ENCODE measurements around the gene SLC36A4. TPM values are rescaled to one million over a fixed set of nuclear protein-coding genes. Genes with fewer than 3 reads are reported as not detected.
"Not testable (repeated sequence)": the region's sequence is repeated elsewhere in the genome, so short reads cannot be mapped to it uniquely, and the experiment has no call there.

Gene SLC36A4
- 10 to 100 TPM; 10.9 to 13.4 (median 11.2) TPM for total RNA-seq

DNA sequence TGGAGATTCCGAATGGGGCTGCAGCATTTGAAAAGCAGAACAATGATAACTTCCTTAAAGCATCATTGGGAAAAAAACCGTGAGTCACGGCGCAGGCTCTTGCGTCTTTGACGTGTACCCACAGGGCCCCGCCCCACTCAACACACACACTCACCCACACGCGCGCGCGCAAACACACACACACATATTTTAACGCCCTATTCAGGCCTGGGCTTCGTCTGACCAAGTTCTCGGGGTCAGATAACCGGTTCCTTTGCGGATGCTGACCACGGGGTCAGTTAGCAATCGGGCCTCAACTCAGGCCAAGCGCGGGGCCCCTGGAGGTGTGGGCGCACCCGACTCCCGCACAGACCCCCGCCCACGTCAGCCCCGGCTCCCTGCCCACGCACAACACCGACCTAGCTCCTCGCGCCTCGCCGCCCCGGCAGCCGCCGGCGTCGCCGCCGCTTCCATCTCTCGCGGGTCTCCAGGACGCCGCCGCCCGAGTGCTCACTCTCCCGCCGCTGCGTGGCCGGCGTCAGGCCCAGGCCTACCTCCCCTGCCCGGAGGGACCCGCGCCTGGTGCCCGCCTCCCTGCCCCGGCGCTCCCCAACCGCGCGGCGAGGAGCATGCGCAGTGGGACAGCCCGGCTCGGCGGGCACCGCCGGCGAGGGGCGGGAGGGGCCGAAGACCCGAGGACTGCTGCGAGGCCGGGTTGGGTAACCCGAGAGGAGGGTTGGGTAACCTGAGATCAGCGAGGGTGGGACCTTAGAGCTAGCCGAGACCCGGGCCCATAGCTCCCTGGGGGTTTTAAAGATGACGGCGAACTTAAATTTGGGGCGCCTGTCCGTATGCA, at the start of gene SLC36A4:
Gene SLC36A4 (minus strand): TSS at position 612 of the 835 bp plus-strand sequence. CDS start 159 bp downstream, at position 453.
- Mint-ChIP-seq H3K4me1 (ENCODE audit: low read depth) (peaks cover 21% of the 10 kb centered on the region), H3K36me3 (ENCODE audit: insufficient read depth) (peaks cover 2% of the 10 kb centered on the region), H3K9me3 (no peaks in the 10 kb centered on the region), H3K4me3 (peak within 1 kb of the TSS; percentile 89), H3K27me3 (ENCODE audit: low read depth) (peaks cover 5% of the 10 kb centered on the region)
- peak; percentile 85 for DNase-seq
- ATAC-seq: peak; percentile 94 to 97

DNA sequence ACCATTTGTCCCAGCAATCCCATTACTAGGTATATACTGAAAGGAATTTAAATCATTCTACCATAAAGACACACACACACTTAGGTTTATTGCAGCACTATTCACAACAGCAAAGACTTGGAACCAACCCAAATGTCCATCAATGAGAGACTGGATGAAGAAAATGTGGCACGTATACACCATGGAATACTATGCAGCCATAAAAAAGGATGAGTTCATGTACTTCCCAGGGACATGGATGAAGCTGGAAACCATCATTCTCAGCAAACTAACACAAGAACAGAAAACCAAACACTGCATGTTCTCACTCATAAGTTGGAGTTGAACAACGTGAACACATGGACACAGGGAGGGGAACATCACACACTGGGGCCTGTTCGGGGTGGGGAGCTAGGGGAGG, 49.0 kb upstream of the SLC36A4 start:
- H3K4me3 Mint-ChIP-seq; H3K36me3 Mint-ChIP-seq (ENCODE audit: insufficient read depth); DNase-seq; H3K4me1 Mint-ChIP-seq (ENCODE audit: low read depth); H3K9me3 Mint-ChIP-seq; ATAC-seq: not testable (repeated sequence)
- peaks cover 10% of the 10 kb centered on the region for H3K27me3 Mint-ChIP-seq (ENCODE audit: low read depth)

DNA sequence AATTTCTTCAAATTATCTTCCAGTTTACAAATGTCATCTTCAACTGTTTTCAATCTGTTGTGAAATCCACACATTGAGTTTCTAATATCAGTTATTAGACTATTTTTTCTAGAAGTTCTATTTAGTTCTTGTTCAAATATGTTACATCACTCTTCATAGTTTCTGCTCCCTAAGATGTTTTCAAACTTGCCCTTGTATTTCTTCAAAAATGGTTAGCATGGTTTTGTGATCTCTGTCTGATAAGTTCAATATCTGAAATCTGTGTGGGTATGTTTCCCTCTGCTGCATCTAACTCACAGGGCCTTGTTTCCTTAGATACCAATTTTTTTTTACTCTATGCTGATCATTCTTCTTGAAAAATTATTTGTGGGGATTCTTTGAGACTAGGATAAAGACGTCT, 46.2 kb upstream of the SLC36A4 start:
- H3K27me3 Mint-ChIP-seq (ENCODE audit: low read depth): peaks cover 14% of the 10 kb centered on the region
- H3K36me3 Mint-ChIP-seq (ENCODE audit: insufficient read depth): no peaks in the 10 kb centered on the region
- ATAC-seq: no peak
- no peaks in the 10 kb centered on the region for H3K9me3 Mint-ChIP-seq
- DNase-seq: no peak
- H3K4me1 Mint-ChIP-seq (ENCODE audit: low read depth): no peaks in the 10 kb centered on the region
- no peak overlapping the region for H3K4me3 Mint-ChIP-seq

DNA sequence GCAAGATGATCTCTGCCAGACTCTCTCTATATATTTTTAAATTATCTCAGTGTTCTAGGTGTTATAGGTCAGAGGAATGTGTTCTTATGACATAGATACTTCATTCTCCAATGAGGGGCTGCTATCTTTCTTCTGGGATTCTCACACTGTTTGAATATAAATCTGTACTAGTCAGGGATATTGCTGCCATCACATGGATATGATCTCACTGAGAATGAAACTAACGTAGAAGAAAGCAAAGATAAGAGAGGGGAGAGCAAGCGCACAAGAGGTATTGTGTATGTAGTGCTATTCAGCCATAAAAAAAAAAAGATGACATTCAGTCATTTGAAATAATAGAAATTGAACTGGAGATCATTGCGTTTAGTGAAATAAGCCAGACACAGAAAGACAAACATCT, 42.2 kb upstream of the SLC36A4 start:
- no peaks in the 10 kb centered on the region for H3K9me3 Mint-ChIP-seq
- no peak for ATAC-seq

DNA sequence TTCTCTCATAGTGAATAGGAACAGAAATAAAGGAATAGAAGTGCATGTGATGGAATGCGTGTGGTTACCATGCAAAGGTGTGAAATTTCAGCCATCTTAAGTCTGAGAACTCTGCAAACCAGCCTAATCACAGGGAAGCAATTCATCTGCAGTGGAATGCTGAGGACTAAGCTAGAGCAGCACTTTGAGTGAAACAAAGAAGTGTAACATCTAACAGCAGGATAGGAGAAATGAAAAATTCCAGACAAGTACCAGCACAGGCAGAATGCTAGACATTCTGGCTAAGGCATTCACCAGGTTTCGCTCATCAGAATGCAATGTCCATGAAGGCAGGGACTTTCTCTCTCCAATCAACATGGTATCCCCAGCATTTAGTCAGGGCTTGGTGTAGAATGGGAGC, 41.2 kb upstream of the SLC36A4 start:
- H3K27me3 Mint-ChIP-seq (ENCODE audit: low read depth): peaks cover 33% of the 10 kb centered on the region
- no peak overlapping the region for H3K4me3 Mint-ChIP-seq
- no peaks in the 10 kb centered on the region for H3K4me1 Mint-ChIP-seq (ENCODE audit: low read depth)
- DNase-seq (no peak), ATAC-seq (no peak)
- H3K9me3 Mint-ChIP-seq: no peaks in the 10 kb centered on the region
- H3K36me3 Mint-ChIP-seq (ENCODE audit: insufficient read depth): no peaks in the 10 kb centered on the region

More for the DNA sequence above, 42.2 kb upstream of the SLC36A4 start:
- Mint-ChIP-seq H3K4me3 (no peak overlapping the region), H3K27me3 (ENCODE audit: low read depth) (peaks cover 36% of the 10 kb centered on the region), H3K4me1 (ENCODE audit: low read depth) (no peaks in the 10 kb centered on the region), H3K36me3 (ENCODE audit: insufficient read depth) (no peaks in the 10 kb centered on the region)
- DNase-seq: no peak

DNA sequence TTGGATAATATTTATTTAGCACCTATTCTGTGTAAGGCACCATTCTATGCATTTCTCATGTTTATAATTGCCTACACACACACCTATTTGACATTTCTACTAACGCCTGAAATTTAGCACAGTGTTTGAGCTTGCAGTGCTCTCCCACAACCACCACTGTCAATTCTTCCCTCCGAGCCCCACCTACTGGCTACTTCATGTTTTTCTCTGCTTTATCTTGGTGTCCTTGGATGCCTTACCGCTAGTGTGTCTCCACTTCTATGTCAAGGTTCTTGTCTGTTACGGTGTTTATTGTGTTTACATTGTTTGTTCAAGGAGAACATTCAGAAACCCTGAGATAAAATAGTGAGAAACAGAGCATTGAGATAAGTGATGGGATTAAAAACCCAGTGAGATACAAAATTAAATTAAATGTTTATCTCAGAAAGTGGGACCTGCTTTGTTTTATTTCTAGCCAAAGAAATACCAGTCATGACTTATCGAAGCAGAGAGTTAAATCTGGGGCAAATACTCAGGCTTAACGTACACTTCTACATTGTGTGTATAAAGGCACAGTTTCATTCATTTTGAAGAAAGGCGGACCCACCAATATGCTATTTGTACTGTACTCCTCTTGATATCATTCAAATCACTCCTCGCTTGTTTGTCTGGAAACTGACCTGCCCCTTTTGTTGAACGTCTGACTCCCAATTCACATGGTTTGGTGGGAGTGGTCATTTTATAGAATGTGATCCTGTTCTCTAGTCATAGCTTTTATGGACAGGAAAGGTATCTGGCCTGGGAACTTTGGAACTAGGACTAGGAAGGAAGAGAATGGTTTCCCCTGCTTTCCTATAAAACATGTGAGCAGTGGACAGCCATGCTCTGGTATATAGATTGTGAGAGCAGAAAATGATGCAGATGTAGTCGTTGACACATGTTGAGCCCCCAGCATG, 39.2 kb upstream of the SLC36A4 start:
- no peaks in the 10 kb centered on the region for H3K36me3 Mint-ChIP-seq (ENCODE audit: insufficient read depth)
- no peak overlapping the region for H3K4me3 Mint-ChIP-seq
- H3K4me1 Mint-ChIP-seq (ENCODE audit: low read depth): no peaks in the 10 kb centered on the region
- H3K27me3 Mint-ChIP-seq (ENCODE audit: low read depth): peaks cover 32% of the 10 kb centered on the region
- DNase-seq (no peak), ATAC-seq (no peak)
- H3K9me3 Mint-ChIP-seq: no peaks in the 10 kb centered on the region

DNA sequence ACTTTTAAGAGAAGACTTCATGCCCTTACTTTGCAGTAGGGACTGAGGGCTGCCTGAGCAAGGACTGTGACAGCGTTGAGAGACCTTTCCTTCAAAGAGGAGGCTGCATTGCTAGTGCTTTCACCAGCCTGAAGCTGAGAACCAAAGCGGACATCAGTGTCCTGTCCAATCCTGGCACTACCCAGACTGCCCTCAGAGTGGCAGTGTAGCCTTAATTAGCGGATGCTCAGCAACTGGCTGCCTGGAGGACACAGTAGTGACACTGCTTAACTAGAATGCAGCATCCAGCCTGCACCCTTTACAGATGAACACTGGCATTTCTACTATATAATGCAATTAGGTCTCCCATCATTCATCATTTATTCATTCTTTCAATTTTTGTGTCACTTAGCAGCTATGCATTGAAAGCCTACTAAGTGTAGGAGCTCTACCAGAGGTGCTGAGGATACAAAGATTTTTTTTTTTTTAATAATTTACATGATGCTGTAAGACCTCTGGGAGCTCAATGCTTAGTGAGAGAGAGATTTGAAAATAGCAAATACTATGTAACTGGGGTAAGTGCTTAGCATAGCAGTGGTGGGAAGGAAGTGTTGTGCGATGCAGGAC, 36.9 kb upstream of the SLC36A4 start:
- no peaks in the 10 kb centered on the region for H3K9me3 Mint-ChIP-seq
- peaks cover 24% of the 10 kb centered on the region for H3K27me3 Mint-ChIP-seq (ENCODE audit: low read depth)
- ATAC-seq: peak; percentile 92 to 95
- no peaks in the 10 kb centered on the region for H3K36me3 Mint-ChIP-seq (ENCODE audit: insufficient read depth)
- no peak overlapping the region for H3K4me3 Mint-ChIP-seq
- no peaks in the 10 kb centered on the region for H3K4me1 Mint-ChIP-seq (ENCODE audit: low read depth)
- peak; percentile 55 for DNase-seq

DNA sequence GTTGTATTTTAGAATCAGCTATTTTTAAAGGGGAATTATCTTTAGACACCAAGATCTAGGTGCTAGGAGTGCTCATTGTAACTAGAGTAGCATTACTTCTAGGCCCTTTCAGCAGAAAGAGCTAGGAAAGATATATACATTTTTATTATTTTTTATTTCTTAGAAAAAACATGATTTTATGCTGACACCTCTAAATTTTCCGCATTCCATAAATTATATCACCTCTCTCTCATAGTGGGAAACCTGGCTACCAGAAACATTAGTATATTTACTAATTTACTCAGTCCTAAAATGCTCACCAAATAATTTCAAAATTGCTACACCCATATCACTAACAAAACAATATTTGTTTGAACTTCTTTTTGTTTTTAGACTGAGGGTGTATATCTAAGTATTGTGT, 32.1 kb upstream of the SLC36A4 start:
- DNase-seq (no peak), ATAC-seq (no peak)
- Mint-ChIP-seq H3K27me3 (ENCODE audit: low read depth) (no peaks in the 10 kb centered on the region), H3K4me3 (no peak overlapping the region), H3K36me3 (ENCODE audit: insufficient read depth) (no peaks in the 10 kb centered on the region), H3K4me1 (ENCODE audit: low read depth) (no peaks in the 10 kb centered on the region), H3K9me3 (no peaks in the 10 kb centered on the region)

DNA sequence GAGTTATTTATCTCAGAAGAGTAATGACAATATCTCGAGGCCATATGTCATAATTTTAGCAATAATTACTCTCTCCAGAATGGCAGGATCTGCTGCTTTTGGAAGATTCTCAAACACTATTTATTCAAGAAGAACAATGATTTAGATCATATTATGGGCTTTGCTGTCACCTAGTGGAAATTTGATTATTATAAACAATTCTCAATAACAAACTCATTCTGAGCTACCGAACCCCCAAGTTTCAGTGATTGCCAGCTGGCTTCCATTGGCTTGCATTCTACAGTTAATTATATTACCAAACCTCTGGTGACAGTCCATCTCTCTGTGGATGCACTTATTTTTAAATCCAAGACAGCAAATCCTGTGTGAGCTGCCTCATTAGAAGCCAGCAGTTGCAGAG, 27.9 kb upstream of the SLC36A4 start:
- peaks cover 11% of the 10 kb centered on the region for H3K27me3 Mint-ChIP-seq (ENCODE audit: low read depth)
- H3K9me3 Mint-ChIP-seq: no peaks in the 10 kb centered on the region
- DNase-seq: no peak
- no peaks in the 10 kb centered on the region for H3K36me3 Mint-ChIP-seq (ENCODE audit: insufficient read depth)
- H3K4me1 Mint-ChIP-seq (ENCODE audit: low read depth): no peaks in the 10 kb centered on the region
- ATAC-seq: no peak
- no peak overlapping the region for H3K4me3 Mint-ChIP-seq

DNA sequence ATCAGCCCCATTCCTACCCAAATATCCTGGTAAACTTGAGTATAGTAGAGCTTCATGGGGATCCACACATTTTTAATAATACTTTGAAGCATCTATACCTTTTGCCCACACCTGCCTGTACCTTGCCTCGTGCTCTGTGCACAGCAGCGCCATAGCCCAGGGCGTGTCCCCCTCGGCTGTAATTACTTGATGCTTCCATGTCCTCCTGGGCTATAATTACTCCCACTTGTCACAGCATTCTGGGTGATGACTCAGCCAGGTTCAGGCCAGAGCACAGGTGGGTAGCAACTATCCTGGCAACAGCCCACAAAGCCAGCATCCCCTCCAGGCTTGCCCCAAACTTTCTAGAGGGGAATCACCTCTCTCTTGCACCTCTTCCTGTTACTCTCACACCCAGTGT, 23.7 kb upstream of the SLC36A4 start:
- no peaks in the 10 kb centered on the region for H3K9me3 Mint-ChIP-seq
- H3K4me3 Mint-ChIP-seq: no peak overlapping the region
- H3K27me3 Mint-ChIP-seq (ENCODE audit: low read depth): peaks cover 15% of the 10 kb centered on the region
- no peaks in the 10 kb centered on the region for H3K4me1 Mint-ChIP-seq (ENCODE audit: low read depth)
- DNase-seq (no peak), ATAC-seq (no peak)
- no peaks in the 10 kb centered on the region for H3K36me3 Mint-ChIP-seq (ENCODE audit: insufficient read depth)

DNA sequence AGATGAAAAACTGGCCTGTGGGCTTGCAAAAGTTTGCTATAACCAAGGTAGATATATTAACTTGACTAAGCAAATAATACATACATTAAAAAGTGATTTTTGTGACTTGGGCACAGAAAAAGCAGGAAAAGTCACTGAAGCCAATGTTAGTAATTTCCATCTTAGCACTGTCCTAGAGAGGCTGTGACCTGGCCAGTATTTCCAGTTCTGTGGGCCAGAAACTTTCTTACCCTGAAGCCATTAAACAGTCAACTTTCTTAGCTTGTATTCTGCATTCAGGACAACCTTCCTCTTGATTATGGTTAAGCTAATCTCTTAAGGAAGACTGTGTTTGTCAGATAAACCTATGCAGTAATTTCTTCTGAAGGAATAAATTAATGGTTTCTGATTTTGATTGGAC, 22.3 kb upstream of the SLC36A4 start:
- DNase-seq: no peak
- H3K4me3 Mint-ChIP-seq: no peak overlapping the region
- peaks cover 15% of the 10 kb centered on the region for H3K27me3 Mint-ChIP-seq (ENCODE audit: low read depth)
- H3K9me3 Mint-ChIP-seq: no peaks in the 10 kb centered on the region
- no peaks in the 10 kb centered on the region for H3K4me1 Mint-ChIP-seq (ENCODE audit: low read depth)
- no peaks in the 10 kb centered on the region for H3K36me3 Mint-ChIP-seq (ENCODE audit: insufficient read depth)
- ATAC-seq: no peak

DNA sequence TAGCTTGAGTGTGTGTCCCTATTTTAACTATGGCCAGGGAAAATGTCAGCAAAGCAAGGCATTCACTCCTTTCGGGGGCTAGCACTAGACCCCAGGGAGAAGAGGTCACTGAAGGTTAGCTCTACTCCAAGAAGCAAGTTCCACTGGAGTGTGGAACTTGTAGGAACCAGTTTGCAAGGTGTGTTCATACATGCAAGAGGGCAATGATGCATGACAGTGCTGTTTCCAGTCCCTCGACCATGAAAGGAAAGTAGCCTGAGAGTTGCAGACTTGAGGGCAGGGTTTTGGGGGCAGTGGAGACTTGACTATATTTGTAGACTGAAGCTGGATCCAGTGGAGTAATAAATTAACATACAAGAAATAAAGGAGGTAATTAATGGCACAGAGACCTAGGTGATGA, 21.6 kb upstream of the SLC36A4 start:
- DNase-seq: no peak
- ATAC-seq: no peak
- no peaks in the 10 kb centered on the region for H3K4me1 Mint-ChIP-seq (ENCODE audit: low read depth)
- H3K36me3 Mint-ChIP-seq (ENCODE audit: insufficient read depth): no peaks in the 10 kb centered on the region
- H3K9me3 Mint-ChIP-seq: no peaks in the 10 kb centered on the region
- H3K4me3 Mint-ChIP-seq: no peak overlapping the region
- peaks cover 15% of the 10 kb centered on the region for H3K27me3 Mint-ChIP-seq (ENCODE audit: low read depth)

DNA sequence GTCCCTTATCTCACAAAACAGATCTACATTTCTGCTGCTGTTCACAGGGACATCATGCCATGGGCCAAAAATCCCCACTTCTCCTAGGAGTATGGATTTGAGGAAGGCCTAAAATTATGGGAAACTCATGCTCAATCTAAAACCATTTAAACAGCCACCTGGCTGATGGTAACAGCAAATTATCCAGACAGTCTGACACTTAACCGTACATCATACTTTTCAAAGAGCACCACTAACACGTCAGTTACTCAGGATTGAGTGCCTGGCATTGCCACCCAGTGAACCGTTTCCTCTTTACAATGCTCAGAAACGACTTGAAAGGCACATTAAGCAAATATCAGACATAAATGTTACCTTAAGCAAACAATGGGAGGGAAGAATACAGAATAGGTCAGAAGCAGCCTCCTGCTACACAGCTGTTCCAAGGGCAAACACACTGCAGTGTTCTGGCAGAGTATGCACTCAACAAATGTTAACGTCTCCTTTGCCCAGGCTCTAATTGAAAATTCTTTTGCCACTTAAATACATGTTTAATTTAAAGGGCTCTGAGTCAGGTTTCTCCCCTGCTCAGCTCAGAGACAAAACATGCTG, 18.8 kb upstream of the SLC36A4 start:
- H3K4me3 Mint-ChIP-seq: no peak overlapping the region
- peaks cover 8% of the 10 kb centered on the region for H3K27me3 Mint-ChIP-seq (ENCODE audit: low read depth)
- ATAC-seq (no peak), DNase-seq (no peak)
- H3K4me1 Mint-ChIP-seq (ENCODE audit: low read depth): no peaks in the 10 kb centered on the region
- no peaks in the 10 kb centered on the region for H3K9me3 Mint-ChIP-seq
- no peaks in the 10 kb centered on the region for H3K36me3 Mint-ChIP-seq (ENCODE audit: insufficient read depth)

DNA sequence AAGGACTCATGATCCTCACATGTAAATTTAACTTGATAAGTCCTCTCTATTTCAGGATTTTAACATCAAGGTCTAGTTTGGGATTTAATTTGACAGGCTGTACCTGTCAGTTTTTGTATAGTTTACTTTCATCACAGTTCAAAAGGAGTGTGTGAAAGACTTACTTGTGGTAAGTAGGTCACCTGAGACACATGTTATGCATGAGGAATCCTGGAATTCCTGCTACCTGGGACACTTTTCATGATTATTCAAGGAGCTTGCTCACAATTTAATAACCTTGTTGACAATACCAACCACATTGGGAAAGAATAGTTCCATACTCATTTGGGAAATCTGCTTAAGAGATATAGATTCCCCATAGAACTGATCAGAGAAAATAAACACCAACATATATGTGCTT, 15.8 kb upstream of the SLC36A4 start:
- H3K9me3 Mint-ChIP-seq: peaks cover 3% of the 10 kb centered on the region
- no peaks in the 10 kb centered on the region for H3K36me3 Mint-ChIP-seq (ENCODE audit: insufficient read depth)
- no peaks in the 10 kb centered on the region for H3K4me1 Mint-ChIP-seq (ENCODE audit: low read depth)
- ATAC-seq (no peak), DNase-seq (no peak)
- no peak overlapping the region for H3K4me3 Mint-ChIP-seq
- H3K27me3 Mint-ChIP-seq (ENCODE audit: low read depth): peaks cover 6% of the 10 kb centered on the region

Data from activated T-cell treated with anti-CD3 and anti-CD28 coated beads, Interleukin-2, amount 50 U/mL, for 4 hours (primary cell).